HG02610 (cell line): ENCODE measurements around the gene CDK5R2.

ENCODE experiments used
- ATAC-seq: cut with Tn5 transposase; IDR thresholded peaks from one replicate; pipeline ENCODE4 v1.9.1; 2021; ENCODE audit warnings: mild to moderate bottlenecking, moderate library complexity; ENCODE audit not compliant: unreplicated experiment

Gene CDK5R2

DNA sequence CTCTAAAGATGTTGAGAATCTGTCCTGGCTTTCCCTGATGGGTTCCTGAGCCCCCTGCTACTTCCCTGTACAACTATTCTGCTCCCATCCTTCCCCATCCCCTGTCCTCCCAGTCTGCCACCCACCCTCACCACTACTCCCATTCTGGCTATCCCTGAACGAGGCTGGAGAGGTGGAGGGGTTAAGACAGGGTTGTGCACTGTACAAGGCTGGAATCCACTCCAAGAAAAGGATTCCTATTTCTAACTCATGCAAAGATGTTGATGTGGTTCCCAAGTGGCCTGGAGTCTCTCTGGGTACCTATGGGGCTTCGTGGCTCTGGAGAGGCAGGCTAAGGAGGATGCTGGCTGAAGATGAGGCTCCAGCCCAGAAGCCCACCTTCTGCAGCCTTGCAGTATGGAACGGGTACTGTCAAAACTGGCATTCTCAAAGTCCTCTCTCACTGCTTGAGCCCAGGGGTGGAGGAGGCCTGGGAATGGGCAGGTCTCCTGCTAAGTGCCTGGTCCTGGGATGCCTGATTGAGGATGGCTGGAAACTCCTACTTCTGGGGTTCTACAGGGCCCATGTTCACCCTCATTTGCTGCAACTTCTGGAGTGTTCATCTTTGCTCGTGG lies 26.8 kb downstream of the CDK5R2 start:
- no peak for ATAC-seq

DNA sequence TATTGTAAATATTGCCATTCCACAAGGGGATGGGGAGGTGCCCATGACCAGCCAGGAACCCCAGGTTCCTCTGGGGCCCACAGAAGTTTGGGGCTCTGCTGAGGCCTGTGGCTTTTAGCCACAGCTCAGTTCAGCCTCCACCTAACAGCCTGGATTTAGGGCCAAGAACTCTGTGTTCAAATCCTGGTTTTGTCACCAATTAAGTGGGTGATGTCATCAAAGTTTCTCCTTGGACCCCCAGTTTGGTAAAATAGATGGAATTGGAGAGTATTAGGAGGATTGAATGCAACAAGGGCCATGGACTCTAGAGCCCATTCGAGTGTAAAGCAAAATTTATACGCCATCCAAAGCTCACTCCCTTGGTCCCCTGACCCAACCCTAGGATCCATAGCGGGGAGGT lies 28.7 kb downstream of the CDK5R2 start:
- no peak for ATAC-seq

DNA sequence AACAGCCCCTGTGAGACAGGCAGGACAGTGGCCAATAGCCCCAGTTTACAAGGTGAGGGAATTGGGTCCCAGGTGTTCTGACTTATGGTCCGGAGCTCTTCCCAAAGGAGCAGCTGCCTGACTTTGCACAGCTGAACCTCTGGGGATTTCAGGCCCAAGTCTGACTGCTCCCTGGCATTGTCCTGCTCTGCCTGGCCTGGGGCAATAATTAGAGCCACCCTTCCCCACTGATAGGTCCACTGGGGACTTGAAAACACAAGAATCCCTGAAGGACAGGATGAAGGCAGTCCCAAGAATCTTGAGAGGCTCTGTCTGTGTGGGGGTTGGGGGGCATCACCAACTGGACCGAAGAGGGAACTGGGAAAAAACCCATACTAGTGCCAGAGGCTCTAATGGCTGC lies 29.2 kb downstream of the CDK5R2 start:
- ATAC-seq, result no peak

DNA sequence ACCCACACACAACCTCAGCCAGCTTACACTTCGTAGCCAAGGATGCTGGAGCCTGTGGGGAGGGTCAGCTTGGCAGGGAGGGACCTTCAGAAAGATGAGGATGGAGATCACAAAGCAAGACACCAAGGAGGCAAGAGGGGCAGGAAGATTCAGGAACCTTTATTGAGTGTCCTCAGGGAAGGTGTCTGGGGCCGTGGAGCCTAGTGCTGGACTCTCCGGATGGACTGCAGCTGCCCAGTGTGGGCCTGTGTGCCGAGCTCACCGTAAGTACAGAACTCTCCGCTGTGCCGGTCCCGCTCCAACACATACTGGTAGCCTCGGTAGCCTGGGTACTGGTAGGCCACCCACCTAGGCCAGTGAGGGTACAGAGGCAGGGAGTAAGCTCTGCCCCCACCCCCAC lies 30.6 kb downstream of the CDK5R2 start:
- no peak for ATAC-seq

DNA sequence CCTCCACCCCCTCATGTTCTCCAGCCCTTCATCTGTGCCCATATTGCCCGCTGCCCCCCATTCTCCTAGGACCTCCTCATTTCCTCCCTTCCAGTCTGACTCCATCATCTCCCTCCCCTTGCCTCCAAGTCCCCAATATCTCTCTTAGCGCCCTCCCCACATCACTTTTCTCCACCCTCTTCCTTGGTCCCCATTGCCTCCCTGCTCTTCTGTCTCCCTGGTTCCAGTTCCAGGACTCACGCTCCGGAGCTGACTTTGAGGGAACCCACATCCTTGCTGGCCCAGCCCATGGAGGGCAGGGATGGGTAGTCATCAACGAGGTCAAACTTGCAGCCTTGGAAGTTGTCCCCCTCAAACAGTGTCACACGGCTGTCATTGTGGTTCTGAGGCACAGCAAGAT lies 31.1 kb downstream of the CDK5R2 start:
- no peak for ATAC-seq

DNA sequence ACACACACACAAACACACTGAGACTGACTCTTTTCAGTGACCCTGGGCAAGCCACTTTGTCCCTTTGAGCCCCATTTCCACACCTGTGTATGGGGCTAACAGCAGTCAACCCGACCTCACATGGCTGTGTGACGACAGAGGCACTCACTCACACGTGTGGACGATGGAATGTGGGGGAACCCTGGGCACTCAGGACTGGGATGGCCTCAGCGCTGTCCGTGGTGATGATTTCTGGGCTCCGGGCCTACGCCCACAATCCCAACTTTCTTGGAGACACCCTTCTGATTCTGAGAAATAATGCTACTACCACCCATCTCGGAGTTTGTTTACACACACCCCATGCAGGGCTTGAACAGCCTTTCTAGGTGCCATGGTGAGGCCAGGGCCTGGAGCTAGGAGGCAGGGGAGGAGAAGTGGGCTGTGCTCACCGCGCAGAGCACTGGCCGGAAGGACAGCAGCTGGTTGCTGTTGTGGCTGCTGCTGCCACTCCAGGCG lies 32.3 kb downstream of the CDK5R2 start:
- no peak for ATAC-seq

DNA sequence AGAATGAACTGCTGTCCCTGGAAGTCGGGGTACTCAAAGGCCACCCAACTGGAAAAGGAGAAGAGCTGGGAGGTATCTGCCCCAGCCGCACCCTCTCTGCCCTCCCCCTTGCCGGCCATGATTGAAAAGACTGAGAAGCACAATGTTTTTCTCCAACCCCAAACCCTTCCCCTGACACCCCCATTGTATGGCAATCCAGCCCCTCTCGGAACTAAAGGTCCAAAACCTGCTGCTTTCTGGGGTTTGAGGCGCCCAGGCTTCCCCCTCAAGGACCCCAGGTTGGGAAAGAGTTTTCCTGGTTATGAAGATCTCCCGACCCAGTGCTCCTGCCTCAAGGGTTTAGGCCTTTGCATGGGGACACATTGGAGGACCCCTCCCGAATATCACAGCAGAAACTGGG lies 32.7 kb downstream of the CDK5R2 start:
- no peak for ATAC-seq

DNA sequence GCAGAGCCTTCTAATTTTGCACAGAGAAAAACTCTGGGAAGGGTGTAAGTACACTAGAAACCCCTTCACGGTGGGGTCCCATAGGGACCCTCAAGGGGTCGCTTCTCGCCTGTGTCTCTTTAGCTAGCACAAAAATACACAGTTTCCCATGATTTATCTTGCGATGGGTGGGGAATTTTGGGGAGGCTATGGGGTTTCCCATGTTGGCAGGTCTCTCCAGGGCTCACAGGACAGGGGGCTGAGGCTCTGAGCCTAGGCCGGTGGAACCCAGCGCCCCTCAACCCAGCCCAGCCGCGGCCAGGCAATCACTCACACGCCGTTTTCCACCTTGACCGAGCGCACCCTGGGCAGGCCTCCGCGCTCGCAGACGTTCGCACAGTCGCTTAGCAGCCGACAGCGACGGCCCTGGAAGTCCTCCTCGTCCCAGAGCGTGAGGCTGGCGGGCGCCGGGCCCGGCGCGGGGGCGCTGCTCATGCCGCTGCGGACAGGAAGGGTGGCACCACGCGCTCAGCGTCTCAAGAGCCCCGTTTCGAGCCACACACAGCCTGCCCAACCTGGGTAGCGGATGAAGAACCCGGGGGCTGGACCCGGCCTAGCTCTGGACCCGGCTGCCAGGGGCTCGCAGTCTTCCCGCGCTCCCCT lies 33.4 kb downstream of the CDK5R2 start:
- no peak for ATAC-seq

DNA sequence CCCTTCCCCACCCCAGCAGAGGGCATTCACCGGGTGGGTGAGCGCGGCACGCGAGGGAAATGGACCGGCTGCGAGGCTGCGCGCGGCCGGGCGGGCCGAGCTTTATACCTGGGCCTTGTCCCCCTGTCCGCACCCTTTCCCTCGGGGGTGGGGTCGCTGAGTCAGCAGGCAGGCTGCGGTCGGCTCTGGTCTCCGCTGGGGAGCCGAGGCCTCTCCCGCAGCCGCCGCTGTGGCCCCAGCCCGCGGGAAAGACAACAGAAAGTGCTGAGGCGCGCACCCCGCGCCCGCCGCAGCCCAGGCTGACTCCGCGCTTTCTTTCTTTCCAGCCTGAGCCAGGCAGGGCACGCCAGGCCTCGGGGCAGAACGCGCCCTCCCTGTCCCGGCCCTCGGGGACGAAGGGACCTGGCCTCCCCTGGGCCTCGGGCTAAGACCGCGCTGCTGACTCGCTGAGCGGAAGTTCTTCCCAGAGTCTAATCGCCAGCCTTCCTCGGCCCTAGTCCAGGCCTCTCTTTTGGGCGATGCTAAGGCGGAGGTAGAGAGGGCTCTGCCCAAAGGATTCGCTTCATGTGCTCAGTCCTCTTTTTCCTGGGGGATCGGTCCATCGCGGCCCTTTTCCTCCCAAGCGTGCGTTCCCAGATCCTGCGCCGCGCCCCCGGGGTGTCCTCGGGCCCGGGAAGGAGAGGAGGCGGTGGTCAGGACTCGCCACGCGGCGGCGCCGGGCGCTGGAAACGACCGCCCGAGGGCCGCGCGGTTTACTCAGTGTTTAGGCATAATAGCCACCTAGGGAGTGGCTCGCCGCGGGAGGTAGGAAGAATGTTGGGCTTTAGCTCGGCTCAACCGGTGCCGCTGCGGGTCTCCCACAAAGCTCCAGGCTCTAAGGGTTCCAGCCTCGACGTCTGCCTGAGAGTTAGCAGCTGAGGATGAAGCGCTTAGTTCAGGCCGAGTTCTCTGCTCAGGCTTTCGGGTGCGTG lies 34.2 kb downstream of the CDK5R2 start, which contains the start of gene CRYBA2:
CRYBA2 (minus strand) TSS at position 78 of the 971 bp plus-strand sequence. CDS start 246 bp downstream, outside the sequence.
- ATAC-seq, result no peak

DNA sequence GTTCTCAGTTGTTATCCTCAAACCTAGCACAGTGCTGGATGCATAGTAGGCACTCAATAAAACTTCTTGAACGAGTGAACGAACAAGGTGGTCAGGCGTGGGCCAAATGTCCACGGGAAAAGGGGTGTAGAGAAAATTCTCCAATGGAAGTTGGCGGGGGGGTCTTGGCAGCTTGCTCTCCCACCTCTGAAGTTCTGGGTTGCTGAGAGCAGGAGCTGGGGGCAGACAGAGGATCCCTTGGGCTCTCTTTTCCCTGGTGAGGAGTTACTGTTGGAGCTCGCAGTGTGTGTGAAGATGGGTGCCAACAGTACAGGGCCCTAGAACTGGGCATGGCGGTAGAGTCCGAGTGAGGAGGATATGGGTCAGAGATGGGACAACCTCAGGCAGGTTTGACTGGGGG lies 36.1 kb downstream of the CDK5R2 start:
- ATAC-seq, result peak; percentile 3

DNA sequence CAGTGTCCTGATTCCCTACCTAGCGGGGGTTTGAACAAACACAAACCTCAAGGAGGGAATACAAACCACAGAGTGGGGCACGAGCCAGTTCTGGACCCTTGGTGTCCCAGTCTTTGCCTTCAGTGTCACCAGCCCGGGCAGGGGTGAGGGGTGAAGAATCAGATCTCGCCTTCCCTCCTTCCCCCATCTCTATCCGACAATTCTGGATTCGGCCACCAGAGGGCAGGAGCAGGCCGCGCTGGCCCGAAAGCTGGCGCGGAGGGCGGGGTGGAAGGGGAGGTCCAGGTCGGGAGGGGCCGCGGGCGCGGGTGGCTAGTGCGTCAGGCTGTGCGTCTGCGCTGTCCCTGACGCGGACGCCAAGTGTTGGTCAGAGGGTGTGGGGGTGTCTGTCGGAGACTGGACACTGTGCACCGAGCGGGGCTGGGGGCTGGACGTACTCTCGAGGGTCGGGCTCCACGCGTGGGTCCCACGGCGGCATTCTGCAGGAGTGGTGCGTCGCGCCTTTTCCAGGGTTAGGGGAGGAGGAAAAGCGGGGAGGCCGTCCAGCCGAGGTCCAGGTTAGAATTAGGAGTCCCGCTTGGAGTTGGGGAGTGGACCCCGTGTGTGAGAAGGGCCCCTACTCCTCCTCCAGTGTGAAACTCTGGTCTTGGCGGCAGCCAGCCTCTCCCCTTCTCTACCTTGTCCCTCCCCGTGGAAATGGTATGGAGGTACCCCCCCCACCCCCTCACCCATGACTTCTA lies 36.7 kb downstream of the CDK5R2 start:
- peak; percentile 62 for ATAC-seq

DNA sequence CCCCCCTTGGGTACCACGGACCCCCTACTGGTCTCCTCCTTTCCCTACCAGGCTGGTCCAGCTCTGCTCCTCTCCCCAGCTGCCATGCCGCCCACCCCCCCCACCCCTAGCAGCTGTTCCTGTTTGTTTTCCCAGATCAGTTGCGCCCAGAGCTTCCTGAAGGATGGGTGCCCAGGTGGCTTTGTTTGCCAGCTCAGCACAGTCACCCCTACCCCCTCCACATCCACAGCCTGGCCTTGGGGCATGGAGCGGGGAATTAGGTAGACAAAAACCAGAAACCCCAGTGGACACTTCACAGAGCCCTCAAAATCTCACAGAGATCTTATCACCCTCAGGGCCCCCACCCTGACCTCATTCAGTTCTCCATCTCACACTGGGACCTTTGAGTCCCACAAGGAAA lies 37.5 kb downstream of the CDK5R2 start:
- ATAC-seq, result no peak

DNA sequence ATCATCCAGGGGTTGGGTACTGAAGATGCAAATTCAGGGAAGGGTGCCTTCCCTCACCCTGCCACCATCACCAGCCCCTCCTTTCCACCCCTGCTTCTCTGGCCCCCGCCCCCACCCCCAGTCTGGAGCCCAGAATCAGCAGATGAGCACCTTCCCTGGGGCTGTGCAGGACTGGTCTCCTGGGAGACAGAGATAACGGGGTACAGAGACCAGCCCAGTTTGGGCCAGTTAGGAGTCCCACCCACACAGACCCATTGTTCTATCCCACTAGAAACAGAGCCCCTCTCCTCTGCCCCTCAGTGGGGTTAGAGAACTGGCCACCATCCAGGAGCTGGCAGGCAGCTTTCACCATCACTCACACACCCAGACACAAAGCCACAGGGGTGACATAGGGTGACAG lies 38.3 kb downstream of the CDK5R2 start:
- no peak for ATAC-seq

DNA sequence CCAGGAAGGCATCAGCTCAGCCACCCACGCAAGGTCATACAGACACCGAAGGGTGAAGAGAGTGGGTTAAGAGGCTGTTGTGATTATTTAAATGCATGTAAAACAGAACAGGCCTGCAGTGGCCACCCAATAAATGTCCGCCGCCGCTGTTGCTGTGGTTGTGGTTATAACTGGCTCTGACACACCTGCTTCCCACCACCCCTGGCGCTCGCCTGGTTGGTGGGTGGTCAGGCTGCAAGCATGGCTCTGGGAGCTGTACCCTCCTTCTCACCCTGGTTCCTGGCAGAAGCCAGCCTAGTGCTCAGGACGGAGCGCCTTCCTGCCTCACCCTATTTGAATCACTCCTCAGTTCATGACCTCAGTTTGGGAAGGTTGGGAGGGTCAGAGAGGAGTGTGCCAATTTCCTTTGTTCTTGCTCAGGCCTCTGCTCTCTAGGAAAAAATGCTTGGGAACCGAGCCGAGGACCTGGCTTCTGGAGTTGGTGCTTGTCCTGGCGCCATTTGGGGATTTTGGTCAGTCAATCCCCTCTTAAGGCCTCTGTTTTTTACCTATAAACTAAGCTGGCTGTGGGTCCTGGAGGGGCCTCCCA lies 39.0 kb downstream of the CDK5R2 start:
- ATAC-seq, result no peak

DNA sequence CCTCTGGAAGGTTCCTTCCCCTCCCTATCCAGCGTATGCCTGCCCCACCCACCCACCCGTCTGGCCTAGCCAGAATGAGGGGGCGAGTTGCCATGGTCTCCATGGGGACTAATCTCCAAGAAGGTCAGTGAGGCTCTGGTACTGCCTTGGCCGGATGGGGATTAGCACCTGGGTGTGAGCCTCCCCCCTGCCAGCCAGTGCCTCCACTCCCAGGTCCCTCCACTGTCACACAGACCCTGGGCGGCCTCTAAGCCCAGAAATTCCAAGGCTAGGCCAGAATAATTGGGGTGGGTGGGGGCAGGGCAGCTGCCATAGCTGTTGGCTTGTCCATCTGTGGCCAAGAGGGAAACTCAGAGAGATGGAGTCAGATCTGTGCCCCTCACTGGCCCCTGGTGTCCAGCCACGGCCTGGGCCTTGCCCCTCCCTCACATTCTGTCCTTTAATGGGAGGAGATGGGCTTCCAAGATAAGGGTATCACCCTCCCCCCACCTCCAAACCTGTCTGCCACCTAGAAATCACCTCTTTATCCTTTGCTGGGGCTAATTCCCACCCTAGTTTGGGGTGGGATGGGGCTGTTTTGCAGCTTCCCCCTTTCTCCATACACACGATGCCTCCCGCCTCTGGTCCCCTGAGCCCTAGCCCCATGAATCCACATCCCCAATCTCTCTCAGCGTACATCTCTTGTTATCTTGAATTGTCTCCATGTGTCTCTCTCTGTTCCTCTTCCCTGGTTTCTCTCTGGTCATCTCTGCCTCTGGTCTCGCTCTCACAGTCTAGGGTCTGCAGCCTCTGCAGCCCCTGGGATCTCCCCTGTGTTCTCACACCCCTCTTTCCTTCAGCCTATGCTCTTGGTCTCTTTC lies 39.8 kb downstream of the CDK5R2 start:
- ATAC-seq, result no peak

DNA sequence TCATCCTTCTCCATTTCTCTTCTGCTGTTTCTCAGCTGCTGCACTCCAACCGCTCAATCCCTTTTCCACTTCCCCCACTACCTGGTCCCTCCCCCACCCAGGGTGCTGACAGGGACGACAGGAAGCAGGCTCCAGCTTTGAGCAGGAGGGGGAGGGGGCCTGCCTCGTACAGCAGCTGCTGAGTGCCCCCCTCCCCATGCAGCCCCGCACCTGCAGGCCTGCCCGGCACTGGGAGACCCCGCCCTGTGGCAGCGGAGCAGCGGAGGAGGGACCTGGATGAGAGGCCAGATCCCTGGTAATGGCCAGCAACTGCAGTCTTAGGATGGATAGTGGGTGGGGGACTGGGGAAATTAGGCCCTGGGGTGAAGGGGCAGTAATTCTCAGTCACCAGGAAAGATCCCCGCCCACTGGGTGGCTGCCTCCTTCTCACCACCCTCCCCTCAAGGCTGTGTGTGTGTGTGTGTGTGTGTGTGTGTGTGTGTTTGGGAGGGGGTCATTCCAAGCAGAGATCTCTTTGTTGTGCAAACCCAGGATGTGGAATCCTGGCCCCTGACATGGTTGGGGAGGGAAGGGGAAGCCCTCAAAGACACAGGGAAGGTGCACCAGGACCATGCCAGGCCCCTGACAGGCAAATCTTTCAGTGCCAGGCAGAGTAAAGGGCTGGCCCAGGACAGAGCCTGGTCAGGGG lies 40.6 kb downstream of the CDK5R2 start:
- ATAC-seq, result no peak

DNA sequence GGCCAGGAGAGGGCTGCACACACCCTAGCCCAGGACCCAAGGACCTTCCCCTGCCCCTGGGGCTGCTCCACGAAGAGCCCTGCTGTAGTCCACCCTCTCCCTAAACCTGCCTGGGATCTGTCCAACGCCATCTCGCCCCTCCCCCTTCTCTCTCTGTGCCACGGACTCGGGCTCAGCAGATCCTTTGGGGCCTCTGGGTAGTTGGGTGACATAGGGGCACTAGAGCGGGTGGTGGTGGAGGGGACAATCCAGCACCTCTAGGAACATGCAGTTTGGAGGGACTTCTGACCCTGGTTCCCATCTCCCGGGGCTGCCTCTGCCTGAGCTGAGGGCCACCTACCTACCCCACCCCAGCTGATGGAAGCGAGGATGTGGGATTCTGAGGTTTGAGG lies 41.1 kb downstream of the CDK5R2 start:
- no peak for ATAC-seq

DNA sequence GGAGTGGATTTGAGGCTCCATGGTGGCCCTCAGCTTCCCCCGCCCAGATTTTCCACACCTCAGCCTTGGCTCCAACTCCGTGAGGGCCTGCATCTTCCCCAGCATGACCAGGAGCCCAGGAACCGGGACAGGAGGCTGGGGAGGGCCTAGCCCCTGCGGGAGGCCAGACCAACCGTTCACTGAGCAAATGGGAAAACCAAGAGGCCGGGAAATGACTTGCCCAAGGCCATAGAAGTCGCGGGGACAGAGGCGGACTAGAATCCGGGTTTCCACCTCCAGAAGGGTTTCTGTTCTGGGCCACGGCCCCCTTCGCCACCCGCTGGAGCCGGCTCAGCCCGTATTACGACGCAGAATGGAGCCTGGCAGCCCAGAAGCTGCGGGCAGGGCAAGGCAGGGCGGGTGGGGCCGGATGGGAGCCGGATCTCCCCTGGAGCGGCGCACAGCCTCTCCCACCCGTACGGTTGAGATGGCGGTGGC lies 41.7 kb downstream of the CDK5R2 start:
- no peak for ATAC-seq
